GM18499 (cell line): Measurements from ENCODE around the gene ADAD2.

Experiments
- ATAC-seq: cut with Tn5 transposase; IDR thresholded peaks from one replicate; pipeline ENCODE4 v1.9.1; 2021; ENCODE audit warnings: moderate number of reproducible peaks; ENCODE audit not compliant: insufficient read depth, unreplicated experiment

The ADAD2 gene

DNA sequence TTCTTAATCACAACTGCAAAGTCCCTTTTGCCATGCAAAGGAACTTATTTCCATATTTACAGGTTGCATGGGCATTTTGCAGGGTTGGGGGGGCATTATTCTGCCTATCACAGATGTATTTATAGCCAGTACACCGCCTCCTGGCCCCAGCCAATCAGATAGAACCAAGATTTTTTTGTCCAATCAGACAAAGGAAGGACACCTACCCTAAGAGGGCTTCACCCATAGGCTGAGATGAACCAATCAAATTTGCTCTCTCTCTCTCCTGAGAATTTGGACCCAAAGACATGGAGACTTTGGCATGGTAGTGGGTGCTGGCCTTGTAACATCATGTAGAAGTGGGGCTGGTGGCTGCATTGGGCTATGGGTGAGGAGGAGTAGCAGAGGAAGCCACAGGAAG, 52.8 kb downstream of the ADAD2 start:
- no peak for ATAC-seq

DNA sequence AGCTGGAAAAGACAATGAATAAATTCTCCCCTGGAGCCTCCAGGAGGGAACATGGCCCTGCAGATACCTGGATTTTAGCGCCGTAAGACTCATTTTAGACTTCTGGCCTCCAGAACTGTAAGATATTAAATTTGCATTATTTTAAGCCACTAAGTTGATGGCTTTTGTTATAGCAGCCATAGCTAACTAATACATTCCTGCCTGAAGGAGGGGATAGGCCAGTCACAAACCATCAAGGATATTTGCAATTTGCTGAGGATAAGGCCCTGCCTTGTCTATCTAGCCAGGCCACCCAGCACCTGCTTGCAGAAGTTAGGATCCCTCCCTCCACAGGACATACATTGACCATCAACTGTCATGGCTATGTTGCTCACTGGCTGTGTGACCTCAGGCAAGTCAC, 53.8 kb downstream of the ADAD2 start:
- ATAC-seq, result no peak

DNA sequence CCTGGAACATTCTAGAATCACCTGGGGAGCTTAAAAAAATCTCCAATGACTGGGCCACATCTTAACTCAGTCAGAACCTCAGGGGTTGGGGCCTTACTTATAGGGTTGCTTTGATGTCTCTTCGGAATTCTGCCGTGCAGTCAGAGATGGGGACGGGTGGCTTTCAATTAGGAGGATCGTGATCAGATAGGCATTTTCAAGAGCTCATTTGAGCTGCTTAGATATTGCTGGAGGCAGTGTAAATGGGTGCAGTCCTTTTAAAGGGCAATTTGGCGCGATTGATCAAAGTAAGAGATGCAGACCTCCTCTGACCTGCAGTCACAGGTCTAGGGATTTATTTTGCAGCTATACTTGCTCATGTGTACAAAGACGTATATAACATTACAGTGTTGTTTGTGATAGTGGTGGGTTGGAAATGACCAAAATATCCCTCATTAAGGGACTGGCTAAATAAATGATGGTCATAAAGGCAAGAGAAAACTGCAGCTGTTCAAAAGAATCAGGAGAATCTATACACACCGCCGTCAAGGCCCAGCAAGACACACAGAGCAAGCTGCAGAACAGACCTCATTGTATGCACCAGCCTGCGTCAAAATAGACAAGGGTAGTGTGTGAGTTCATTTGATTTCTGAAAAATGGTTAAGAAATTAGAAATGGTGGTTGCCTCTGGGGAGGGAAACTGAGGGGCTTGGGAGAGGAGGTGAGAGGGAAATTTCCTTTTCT, 55.2 kb downstream of the ADAD2 start:
- no peak for ATAC-seq

DNA sequence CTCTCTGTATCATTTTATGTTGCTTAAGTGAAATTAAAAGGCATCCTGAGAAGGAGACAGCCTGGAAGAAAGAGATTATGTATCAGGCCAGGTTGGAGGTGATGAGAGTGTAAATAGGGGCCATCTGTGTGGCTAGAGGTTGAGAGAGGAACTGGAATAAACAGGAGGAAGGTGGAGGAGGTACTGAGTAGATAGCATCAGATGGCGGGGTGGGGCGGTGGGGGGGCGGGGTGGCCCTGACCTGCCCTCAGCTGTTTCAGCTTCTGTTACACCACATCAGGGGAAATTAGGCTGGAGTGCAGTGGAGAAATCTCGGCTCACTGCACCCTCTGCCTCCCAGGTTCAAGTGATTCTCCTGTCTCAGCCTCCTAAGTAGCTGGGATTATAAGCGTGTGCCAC, 55.7 kb downstream of the ADAD2 start:
- no peak for ATAC-seq
